NCI-H1930 (cell line): Measurements from ENCODE around the gene SPDYE17.
"Not testable (repeated sequence)": the region's sequence is repeated elsewhere in the genome, so short reads cannot be mapped to it uniquely, and the experiment has no call there.

Experiments used
- DNase-seq, 2 experiments: peaks; one replicate each; lab custom pipeline; 2025; lab: John Stamatoyannopoulos, UW

SPDYE17 gene, protein sequence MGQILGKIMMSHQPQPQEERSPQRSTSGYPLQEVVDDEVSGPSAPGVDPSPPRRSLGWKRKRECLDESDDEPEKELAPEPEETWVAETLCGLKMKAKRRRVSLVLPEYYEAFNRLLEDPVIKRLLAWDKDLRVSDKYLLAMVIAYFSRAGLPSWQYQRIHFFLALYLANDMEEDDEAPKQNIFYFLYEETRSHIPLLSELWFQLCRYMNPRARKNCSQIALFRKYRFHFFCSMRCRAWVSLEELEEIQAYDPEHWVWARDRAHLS

DNA sequence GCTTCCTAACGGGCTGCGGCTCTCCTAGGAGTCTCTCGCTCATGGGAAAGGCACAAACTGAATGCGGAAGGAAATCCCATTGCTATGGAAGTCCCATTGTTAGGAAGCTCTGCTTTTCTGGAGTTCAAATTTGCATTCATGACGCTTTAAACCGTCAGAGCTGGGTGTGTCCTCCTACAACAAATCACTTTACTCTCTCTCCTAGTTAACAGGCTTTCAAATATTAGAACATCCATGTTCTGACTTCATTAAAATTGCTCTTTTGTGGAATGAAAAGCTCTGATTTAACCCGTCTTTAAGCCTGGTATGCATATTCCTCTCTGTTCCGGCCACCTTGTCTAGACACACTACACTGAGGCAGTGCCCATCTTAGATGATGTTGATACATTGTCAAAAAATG, at the start of gene SPDYE17:
TSS of gene SPDYE17 (minus strand) at position 101 of the 400 bp plus-strand sequence. CDS start 1,791 bp downstream, outside the sequence.
- not testable (repeated sequence) for DNase-seq

DNA sequence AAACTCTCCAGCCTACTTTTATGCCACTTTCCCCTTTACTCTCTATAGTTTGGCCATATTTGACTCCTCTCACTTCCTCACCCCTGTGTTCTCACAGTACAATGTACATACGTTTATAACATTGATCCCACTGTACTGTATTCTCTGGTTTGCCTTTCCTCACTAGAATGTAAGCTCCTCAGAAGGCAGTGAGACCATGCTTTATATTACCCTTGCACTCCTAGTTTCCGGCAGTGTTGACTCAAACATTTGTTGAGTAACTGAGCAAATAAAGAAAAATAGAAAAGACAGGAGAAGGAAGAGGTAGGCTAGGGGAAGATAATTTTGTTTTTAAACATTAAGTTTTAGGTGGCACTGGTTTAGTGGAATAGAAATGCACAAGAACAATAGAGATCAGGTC, 48.1 kb upstream of the SPDYE17 start:
- DNase-seq = not testable (repeated sequence)

DNA sequence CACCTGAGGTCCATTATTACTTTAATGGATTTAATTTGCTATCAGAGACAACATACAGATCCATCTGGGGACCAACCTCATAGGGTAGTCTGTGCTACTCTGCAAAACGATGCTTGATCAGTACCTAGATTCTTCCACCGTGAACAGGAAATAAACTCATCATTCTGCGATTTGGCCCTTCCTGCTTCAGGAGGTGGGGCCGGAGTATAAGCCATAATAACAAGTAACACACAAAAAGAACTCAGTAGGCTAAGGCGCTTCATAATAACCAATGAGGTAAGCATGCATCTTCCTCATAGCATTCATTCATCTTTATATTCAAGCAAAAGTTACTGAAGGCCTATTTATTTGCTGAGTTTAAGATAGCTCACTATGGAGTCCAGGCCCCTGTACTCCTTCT, 47.5 kb upstream of the SPDYE17 start:
- DNase-seq = not testable (repeated sequence)

DNA sequence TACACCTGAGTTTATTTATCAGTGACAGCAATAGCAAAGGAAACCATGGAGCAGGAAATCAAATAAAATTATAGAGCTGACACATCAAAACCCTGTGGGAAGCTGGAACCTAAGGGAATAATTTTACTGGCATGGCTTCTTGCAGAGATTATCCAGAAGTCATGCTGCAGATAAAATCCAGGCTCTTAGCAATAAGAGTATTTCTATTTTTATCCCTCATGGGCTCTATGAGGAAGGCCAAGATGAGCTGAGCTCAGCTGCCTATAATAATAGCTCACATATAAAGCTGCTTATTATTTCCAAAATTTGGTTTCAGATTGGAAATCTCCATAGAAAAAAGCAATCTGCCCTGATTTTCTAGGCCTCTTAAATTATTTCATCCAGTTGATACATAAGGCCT, 47.0 kb upstream of the SPDYE17 start:
- DNase-seq = not testable (repeated sequence)

DNA sequence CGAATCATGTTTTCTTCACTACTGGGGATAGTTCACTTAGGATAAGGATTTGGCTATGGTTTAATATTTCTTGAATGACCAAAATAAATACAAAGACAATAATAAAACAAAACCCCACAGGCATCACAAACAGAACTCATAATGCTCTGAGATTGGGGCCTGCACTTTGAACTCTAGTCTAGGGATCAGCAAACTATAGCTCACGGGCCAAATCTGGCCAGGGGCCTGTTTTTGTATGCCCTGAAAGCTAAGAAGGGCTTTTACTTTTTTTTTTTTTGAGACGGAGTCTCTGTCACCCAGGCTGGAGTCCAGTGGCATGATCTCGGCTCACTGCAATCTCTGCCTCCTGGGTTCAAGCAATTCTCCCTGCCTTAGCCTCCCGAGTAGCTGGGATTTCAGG, 44.9 kb upstream of the SPDYE17 start:
- not testable (repeated sequence) for DNase-seq

DNA sequence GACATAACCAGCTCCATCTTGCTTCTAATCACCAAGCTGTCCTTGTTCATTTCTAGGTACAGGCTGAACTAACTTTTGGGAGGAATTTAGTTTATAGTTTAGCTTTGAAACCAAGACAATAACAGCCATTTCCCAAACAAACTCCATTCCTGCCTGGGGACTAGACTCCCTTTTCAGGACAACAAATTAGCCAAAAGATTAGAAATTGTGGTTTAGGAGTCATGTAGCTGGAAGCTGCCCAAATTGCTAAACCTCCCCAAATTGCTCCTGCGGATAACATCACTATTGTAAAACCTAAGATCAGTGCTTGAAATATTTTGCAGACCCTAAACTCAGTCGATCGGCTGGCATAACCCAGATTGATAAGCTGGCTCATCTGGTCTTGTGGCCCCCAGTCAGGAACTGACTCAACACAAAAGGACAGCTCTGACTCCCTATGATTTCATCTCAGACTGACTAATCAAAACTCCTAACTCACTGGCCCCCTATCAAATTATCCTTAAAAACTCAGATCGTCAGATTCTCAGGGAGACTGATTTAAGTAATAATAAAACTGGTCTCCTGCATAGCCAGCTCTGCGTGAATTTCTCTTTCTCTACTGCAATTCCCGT, 42.7 kb upstream of the SPDYE17 start:
- DNase-seq = not testable (repeated sequence)

DNA sequence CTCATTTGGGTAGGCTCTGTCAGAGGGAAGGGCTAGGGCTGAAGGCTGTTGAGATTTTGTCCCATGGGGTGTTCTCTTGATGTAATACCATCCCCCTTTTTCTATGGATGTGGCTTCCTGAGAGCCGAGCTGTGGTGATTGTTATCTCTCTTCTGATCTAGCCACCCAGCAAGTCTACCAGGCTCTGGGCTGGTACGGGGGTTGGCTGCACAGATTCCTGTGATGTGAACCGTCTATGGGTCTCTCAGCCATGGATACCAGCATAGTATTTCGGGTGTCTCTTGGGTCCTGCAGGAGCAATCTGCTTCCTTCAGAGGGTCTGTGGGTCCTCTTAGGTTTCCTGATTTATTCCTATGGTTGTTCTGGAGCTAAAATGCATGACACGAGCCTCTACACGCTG, 38.9 kb upstream of the SPDYE17 start:
- not testable (repeated sequence) for DNase-seq

DNA sequence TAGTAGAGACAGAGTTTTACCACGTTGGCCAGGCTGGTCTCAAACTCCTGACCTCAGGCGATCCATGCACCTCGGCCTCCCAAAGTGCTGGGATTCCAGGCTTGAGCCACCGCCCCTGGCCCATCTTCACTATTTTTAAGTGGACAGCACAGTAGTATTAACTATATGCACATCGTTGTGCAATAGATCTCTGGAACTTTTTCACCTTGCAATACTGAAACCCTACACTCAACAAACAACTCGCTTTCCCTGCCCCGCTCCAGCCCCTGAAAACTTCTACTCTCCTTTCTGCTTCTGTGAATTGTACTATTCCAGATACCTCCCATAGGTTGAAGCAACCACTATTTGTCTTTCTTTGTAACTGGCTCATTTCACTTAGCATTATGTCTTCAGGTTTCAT, 33.7 kb upstream of the SPDYE17 start:
- not testable (repeated sequence) for DNase-seq

DNA sequence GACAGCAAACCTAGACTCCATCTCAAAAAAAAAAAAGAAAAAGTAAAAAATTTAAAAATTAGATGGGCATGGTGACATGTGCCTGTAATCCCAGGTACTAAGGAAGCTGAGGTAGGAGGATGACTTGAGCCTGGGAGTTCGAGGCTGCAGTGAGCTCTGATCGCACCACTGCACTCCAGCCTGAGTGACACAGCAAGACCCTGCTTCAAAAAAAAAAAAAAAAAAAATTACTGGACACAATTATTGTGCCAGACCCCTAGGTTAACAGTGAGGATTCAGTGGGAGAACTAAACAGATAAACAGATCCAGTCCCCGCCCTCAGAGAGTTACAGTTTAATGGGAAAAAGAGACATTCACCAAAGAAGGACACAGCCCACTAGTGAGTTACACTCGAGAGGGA, 31.6 kb upstream of the SPDYE17 start:
- not testable (repeated sequence) for DNase-seq

DNA sequence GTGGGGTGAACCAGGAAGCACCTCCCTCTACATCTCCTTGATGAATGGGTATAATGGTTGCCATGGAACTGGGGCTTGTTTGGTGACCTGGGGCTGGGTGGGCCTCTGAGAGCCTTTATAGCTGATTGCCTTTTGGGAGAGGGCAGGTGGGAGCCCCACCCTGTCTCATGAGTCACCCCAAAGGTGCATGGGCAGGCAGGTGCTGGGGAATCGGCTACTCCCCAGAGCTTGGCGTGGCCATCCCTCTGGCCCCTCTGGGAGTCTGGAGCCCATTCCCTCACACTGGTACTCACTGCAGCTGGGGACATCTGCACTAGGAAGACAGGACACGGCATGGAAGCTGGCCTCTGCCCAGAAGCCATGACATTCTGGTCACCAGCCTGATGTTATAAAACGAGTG, 30.4 kb upstream of the SPDYE17 start, which contains the start of gene SPDYE18:
TSS of gene SPDYE18 (minus strand) at position 2 of the 400 bp plus-strand sequence. CDS start 2,046 bp downstream, outside the sequence.
- not testable (repeated sequence) for DNase-seq

DNA sequence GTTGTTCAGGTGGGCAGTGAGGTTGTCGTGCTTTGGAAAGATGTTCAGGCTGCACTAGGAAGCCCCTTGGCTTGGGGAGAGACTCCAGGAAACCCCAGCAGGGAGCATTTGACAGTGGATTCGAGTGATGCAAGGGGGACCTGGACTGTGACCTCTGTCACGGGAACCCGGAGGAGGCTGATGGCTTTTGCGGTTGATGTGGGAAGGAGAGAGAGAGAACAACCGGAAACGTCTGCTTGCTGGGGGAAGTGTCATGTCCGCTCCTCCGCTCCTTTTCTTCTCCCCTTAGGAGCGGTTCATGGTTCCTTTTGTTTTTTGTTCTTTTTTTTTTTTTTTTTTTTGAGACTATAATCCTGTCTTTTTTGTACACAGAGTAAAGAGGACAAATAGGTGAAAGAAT, 5.8 kb downstream of the SPDYE17 start:
- not testable (repeated sequence) for DNase-seq

DNA sequence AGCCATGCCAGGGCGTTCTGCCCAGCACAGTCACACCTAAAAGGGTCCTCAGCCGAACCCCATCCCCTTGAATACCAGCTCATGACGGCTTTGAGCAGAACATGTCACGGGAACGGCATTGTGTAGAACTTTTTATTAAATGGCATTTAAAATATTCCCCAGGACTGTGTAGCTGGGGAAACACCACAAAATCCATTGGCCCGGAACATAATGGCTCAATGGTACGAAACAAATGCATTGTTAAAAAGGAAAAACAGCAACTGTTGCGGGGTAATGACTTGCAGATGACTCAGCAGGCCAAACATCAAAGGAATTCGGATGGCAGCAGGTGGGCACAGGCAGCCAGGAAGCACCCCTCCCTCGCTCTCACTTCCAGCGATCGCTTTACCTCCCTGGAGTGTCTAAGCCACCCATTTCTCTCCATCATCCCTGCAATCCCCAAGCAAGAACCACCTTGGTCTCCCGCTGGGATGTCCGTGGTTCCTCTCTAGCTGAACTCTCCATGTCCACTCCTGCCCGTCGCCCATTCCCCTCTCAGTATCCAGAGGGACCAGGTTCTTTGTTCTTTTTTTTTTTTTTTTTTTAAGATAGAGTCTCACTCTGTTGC, 22.0 kb downstream of the SPDYE17 start:
- DNase-seq = not testable (repeated sequence)

DNA sequence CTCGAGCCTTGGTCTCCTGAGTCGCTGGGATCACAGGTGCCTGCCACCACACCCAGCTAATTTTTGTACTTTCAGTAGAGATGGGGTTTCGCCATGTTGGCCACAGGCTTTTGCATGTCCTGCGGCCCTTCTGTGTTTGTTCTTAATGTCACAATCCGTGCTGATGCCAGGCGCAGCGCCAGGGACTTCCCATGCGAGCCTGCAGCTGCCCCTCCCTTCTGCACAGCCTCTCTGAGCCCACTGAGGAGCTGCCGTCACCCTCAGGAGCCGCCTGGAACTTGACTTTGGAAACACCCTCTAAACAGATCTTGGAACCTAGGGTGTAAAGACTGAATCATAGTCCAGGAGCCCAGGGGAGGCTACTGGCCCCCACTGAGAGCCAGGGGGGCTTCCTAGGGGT, 24.2 kb downstream of the SPDYE17 start:
- not testable (repeated sequence) for DNase-seq

DNA sequence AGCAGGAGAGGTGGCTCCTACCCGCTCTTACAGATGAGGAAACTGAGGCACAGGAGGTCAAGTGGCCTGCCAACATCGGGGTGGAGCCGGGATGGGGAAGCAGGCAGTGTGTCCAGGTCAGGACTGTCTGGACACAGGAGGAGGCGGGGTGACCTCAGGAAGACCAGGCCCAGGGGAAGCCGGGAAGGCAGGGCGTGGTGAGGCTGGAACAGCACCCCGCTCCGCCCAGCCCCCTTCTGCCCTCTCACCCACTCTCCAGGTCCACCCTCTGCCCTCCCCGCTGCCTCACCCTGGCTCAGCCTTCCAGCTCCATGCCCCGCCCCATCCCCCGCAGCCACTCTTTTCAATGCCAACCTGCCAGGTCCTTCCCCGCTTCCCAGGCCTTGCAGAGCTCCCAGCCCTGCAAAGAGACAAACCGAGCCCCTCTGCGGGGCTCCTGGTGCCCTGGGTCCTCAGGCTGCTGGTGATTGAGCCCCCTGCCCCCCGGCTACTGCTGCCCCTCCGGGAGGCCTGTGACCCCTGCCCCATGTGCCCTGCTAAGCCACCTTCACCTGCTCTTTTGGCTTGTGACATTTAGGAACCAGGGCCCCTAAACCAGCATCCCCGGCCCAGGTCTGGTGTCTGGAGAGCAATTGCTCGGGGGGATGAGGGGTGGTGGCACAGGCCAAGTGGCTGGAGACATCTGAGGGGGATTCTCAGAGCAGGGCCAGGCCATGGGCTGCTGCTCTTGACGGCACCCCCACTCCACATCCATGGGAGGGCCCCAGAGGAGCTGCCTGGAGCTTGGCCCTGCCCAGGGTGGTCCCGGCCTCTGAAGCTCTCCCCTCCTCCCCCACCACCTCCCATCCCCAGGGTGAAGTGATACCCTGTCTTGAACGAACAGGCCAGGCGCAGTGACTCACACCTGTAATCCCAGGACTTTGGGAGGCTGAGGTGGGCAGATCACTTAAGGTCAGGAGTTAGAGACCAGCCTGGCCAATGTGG, 25.7 kb downstream of the SPDYE17 start:
- not testable (repeated sequence) for DNase-seq

DNA sequence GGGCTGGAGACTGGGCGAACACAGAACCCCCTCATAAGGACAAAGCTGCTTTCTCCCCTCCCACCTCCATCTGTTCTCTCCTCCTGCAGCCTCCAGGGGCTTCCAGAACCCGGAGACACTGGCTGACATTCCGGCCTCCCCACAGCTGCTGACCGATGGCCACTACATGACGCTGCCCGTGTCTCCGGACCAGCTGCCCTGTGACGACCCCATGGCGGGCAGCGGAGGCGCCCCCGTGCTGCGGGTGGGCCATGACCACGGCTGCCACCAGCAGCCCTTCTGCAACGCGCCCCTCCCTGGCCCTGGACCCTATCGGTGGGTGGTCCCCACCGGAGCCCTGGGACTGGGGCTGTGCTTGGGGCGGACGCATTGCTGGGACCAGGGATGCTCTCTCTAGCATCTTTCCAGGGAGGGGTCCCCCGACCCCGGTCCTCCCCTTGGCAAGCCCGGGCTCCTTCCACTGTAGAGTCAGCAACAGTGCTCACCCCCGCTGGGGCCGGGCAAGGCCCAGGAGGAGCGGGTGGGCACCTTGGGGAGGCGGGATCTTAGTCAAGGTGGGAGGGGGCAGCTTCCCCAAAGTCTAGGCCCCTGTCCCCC, 26.6 kb downstream of the SPDYE17 start:
- not testable (repeated sequence) for DNase-seq

DNA sequence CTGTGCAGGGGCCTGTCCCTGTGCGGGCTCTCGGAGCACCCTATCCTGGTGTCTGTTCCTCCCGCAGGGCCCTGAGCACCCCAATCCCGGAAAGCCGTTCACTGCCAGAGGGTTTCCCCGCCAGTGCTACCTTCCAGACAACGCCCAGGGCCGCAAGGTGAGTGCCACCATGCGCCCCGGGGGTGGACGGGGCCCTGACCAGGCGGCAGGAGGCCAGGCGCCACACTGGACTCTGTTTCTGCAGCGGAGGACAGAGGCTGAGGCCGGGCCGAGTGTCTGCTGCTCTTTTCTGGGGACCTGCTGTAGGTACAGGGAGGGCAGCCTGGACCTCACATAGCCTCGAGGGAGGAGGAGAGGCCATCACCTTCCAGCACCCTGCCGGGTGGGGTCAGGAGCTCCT, 28.0 kb downstream of the SPDYE17 start:
- DNase-seq = not testable (repeated sequence)

DNA sequence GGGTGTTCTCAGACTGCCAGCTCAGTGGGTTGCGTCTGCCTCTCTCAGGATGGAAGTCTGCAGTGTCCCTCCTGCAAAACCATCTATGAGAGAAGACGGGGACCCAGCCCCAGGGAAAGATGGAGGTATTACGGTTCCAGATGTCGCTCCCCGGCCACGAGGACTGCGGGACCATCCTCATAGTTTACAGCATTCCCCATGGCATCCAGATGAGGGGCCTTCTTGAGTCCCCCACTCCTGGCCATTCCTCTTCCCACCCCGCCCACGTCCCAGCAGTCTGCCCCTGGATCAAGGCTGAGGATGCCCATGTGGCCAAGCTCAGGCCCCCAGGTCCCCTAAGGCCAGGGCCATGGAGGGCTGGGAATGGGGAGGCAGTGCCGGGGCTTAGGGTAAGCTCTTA, 28.9 kb downstream of the SPDYE17 start:
- DNase-seq = not testable (repeated sequence)

DNA sequence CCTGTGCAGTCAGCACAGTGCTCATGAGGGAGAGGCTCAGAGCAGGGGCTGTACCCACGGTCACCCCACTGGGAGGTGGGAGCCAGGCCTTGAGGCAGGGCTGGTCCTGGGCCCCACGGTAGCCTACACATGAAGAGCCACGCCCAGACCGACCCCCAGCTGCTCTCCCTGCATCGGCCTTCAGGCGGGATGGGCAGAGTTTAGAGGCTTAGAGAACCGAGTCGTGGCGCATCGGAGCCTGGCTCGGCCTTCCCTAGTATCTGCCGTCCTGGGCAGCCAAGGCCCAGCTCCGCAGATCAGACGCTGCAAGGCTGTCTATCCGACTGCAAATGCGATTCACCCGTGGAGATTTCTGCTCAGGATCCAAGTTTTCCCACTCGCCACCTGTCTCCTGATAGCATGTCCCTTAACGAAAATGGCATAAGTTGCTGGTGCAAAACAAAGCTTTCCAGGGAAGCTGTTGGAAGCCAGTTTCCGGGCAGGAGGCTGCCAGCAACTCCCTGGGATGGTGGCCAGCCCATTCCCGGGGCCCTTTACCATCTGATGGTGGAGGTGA, 29.4 kb downstream of the SPDYE17 start:
- not testable (repeated sequence) for DNase-seq

DNA sequence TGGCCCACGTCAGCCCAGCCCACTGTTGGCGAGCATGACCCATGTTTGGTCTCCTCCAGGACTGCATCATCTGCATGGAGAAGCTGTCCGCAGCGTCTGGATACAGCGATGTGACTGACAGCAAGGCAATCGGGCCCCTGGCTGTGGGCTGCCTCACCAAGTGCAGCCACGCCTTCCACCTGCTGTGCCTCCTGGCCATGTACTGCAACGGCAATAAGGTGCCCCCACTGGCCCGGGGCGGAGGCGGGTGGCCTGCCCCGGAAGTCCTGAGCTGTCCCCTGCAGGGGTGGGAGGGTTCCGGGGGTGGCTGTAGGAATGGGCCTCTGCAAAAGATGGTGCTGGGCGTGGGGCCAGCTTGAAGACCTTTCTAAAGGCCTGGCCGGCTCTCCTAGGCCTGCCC, 30.1 kb downstream of the SPDYE17 start:
- DNase-seq = not testable (repeated sequence)

DNA sequence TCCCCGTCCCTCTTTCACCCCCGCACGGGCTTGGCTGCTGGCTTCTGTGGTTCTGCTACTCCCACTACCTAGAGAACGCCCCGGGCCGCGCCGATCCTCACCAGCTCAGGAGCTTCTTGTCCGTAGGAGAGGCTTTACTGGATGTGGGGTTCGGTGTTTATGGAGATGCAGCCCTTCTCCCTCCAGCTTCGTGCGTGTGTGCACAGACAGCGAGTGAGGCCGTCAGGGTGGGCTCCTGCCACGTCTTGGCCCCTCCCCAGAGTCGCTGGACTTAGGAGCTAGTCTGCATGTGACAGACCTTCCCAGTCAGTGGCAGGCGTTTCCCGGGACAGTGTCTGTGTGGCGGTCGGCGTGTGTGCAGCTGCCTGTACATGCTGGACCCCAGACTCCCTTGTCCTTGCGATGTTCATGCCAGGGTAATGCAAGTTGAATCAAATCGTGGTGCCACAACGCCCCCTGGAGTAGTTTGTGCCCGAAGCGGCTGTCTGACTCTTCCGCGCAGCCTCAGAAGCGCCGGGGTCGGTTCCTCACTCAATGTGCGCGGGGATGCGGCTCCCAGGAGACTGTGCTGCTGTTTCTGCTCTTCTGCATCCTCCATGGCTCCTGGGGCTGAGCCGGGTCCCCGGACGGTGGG, 32.6 kb downstream of the SPDYE17 start:
- not testable (repeated sequence) for DNase-seq
